A673 (cell line): Measurements from ENCODE around the gene GUCA2B. TPM values are rescaled to one million over a fixed set of nuclear protein-coding genes. Genes with fewer than 3 reads are reported as not detected.

Experiments used
- BruUV-seq: library from RNA; stranded (reverse); fragments of 400-500 nt; replicated peaks from 2 replicates; lab custom pipeline; 2021; lab: Mats Ljungman, UMichigan
- CTCF ChIA-PET: fragments of 300-600 bp; sonication (Branson Sonifier 250); formaldehyde crosslinking; loops from one replicate; lab custom pipeline; 2022; ENCODE audit warnings: antibody characterized with exemption; lab: Charles Lee
- POLR2A ChIA-PET: fragments of 300-600 bp; sonication (Branson Sonifier 250); formaldehyde crosslinking; loops from one replicate; lab custom pipeline; 2022; ENCODE audit warnings: antibody characterized with exemption; ENCODE audit not compliant: low non-redundant PET; lab: Charles Lee
- DNase-seq: peaks from one replicate; pipeline ENCODE4 v3.0.0-alpha.2; 2015; ENCODE audit warnings: low spot score
- H3K27ac ChIP-seq: fragments of 200-600 bp; sonication (generic); 2 replicates; pipeline ENCODE4 v1.5.1; 2016; ENCODE audit warnings: mixed run types, low read depth, mild to moderate bottlenecking, mixed read lengths, antibody characterized with exemption, low read length; ENCODE audit not compliant: poor library complexity, severe bottlenecking
- H3K27me3 ChIP-seq: fragments of 200-600 bp; sonication (generic); replicated peaks from 2 replicates; pipeline ENCODE4 v1.6.1; 2017; ENCODE audit warnings: mixed run types, low read depth, mild to moderate bottlenecking, mixed read lengths, antibody characterized with exemption, low read length; ENCODE audit not compliant: insufficient read depth, poor library complexity
- H3K36me3 ChIP-seq: fragments of 200-600 bp; sonication (generic); 2 replicates; pipeline ENCODE4 v1.6.1; 2016; ENCODE audit warnings: mixed run types, mild to moderate bottlenecking, mixed read lengths, antibody characterized with exemption, low read length; ENCODE audit not compliant: insufficient read depth, poor library complexity, severe bottlenecking
- H3K4me1 ChIP-seq: fragments of 200-600 bp; sonication (generic); 2 replicates; pipeline ENCODE4 v1.6.1; 2017; ENCODE audit warnings: mixed run types, mild to moderate bottlenecking, mixed read lengths, antibody characterized with exemption, low read length; ENCODE audit not compliant: insufficient read depth, poor library complexity, severe bottlenecking
- H3K4me3 ChIP-seq: fragments of 200-600 bp; sonication (generic); 2 replicates; pipeline ENCODE4 v1.5.1; 2016; ENCODE audit warnings: low read depth, mixed run types, mild to moderate bottlenecking, mixed read lengths, low read length; ENCODE audit not compliant: poor library complexity, severe bottlenecking
- H3K9me3 ChIP-seq: fragments of 200-600 bp; sonication (generic); 2 replicates; pipeline ENCODE4 v1.6.1; 2016; ENCODE audit warnings: mixed run types, low read depth, mild to moderate bottlenecking, mixed read lengths, antibody characterized with exemption, low read length; ENCODE audit not compliant: poor library complexity, severe bottlenecking
- EZH2 ChIP-seq: fragments of 200-600 bp; sonication (generic); IDR thresholded peaks from 2 replicates; pipeline ENCODE4 v1.6.1; 2017; ENCODE audit warnings: borderline replicate concordance, low read depth, mild to moderate bottlenecking, mixed read lengths, antibody characterized with exemption, low read length; ENCODE audit not compliant: poor library complexity, severe bottlenecking
- intact Hi-C: fragments of 100-400 bp; cut with micrococcal nuclease; formaldehyde crosslinking; loops from one replicate; pipeline ENCODE4 v1.10.0; 2022; ENCODE audit not compliant: unreplicated experiment
- total RNA-seq: library from RNA; stranded (reverse); gene quantifications from 2 replicates; pipeline ENCODE4 v1.2.3, GENCODE V29; 2021
- TF ChIP-seq, protein P1 (sequence below): fragments of 300-800, 200-600 bp; sonication (generic); conservative IDR thresholded peaks from 2 replicates; pipeline ENCODE4 v1.5.1; 2017; ENCODE audit warnings: low read depth, mild to moderate bottlenecking, antibody characterized with exemption, low read length, moderate library complexity, mixed read lengths

GUCA2B gene
- total RNA-seq, 1 experiment from 2014 or later: not detected

- BruUV-seq: no TSS peak
Observed at GRCh38 chr1:42181687-42182086, 28.5 kb downstream of the GUCA2B start.

DNA sequence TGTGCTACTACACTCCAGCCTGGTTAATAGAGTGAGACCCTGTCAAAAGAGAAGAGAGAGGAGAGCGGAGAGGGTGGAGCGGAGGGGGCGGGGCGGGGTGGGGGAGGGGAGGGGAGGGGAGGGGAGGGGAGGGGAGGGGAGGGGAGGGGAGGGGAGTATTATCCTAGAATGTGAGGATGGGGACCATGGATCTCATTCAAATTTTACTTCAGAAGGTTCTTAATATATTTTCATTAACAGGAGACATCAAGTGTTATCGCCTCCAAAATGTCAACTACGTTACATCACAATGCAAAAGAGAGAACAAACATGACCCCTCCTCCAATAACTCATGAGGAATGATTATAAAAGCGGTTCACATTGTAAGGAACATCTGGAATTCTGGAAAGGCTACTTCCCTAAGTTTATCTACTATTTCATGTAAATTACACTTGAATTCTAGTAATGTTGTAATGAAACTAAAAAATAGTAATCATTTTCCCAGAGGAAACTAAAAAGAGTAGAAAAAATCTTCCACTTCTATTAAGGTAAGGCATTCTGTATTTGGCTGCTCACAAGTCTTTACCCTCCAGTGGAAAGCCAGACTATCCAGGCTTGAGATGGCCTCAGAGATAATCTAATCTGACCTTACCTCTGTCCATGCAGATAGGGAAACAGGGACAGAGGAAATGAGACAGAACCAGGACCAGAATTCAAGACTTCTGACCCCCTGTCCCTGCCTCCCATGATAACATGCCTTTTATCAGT, 30.2 kb downstream of the GUCA2B start:
- no peak for TF ChIP-seq EZH2
- TF ChIP-seq, protein P1, sequence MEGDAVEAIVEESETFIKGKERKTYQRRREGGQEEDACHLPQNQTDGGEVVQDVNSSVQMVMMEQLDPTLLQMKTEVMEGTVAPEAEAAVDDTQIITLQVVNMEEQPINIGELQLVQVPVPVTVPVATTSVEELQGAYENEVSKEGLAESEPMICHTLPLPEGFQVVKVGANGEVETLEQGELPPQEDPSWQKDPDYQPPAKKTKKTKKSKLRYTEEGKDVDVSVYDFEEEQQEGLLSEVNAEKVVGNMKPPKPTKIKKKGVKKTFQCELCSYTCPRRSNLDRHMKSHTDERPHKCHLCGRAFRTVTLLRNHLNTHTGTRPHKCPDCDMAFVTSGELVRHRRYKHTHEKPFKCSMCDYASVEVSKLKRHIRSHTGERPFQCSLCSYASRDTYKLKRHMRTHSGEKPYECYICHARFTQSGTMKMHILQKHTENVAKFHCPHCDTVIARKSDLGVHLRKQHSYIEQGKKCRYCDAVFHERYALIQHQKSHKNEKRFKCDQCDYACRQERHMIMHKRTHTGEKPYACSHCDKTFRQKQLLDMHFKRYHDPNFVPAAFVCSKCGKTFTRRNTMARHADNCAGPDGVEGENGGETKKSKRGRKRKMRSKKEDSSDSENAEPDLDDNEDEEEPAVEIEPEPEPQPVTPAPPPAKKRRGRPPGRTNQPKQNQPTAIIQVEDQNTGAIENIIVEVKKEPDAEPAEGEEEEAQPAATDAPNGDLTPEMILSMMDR: no peak
- intact Hi-C loops: no loop called here
- ChIA-PET POLR2A (no interaction called here), CTCF (no interaction called here)
- DNase-seq: no peak
- Histone ChIP-seq H3K36me3 (peaks cover under 1% of the 10 kb centered on the region), H3K9me3 (no peaks in the 10 kb centered on the region), H3K4me3 (no peak overlapping the region), H3K27me3 (no peaks in the 10 kb centered on the region), H3K27ac (no peak overlapping the region), H3K4me1 (peaks cover 3% of the 10 kb centered on the region)
- BruUV-seq: no TSS peak

More at GRCh38 chr1:42181687-42182086, 28.5 kb downstream of the GUCA2B start:
- no peak for TF ChIP-seq EZH2
- TF ChIP-seq, protein P1: no peak
- DNase-seq: no peak
- no peaks in the 10 kb centered on the region for H3K9me3 ChIP-seq
- H3K27ac ChIP-seq: no peak overlapping the region
- peaks cover 3% of the 10 kb centered on the region for H3K4me1 ChIP-seq
- no peak overlapping the region for H3K4me3 ChIP-seq
- CTCF ChIA-PET: no interaction called here
- H3K27me3 ChIP-seq: no peaks in the 10 kb centered on the region
- no peaks in the 10 kb centered on the region for H3K36me3 ChIP-seq
- POLR2A ChIA-PET: no interaction called here
- intact Hi-C loops: no loop called here

DNA sequence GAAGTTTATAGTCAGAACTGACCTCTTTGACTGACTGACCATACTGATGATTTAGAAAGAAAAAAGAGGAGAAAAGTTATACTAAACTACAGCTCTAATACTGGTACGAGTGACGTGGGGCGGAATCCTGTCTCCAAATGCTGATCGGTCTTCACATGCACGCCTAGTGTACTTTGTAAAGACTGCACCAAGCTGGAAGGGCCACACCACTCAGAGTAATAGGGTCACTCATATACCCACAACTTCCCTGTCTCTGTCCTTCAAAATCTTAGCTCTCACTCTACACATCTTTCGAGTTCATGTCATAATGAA, 30.7 kb downstream of the GUCA2B start:
- peaks cover 6% of the 10 kb centered on the region for H3K36me3 ChIP-seq
- peaks cover 3% of the 10 kb centered on the region for H3K4me1 ChIP-seq
- H3K27me3 ChIP-seq: no peaks in the 10 kb centered on the region
- H3K9me3 ChIP-seq: no peaks in the 10 kb centered on the region
- ChIA-PET CTCF (no interaction called here), POLR2A (no interaction called here)
- intact Hi-C loops: no loop called here
- H3K27ac ChIP-seq: no peak overlapping the region
- no TSS peak for BruUV-seq
- no peak for DNase-seq
- no peak overlapping the region for H3K4me3 ChIP-seq
- TF ChIP-seq, protein P1: no peak
- TF ChIP-seq EZH2: no peak
